SW 1271 (cell line): Measurements from ENCODE around the gene FTCD.

Source experiments
- DNase-seq, 2 experiments: peaks; one replicate each; lab custom pipeline; 2025; lab: John Stamatoyannopoulos, UW

The FTCD gene

GRCh38 chr21:46154155-46154954 is 1.0 kb downstream of the FTCD start:
- no peak for DNase-seq

- no peak for DNase-seq
These were observed 1.9 kb downstream of the FTCD start for GRCh38 chr21:46153247-46154154.

DNA sequence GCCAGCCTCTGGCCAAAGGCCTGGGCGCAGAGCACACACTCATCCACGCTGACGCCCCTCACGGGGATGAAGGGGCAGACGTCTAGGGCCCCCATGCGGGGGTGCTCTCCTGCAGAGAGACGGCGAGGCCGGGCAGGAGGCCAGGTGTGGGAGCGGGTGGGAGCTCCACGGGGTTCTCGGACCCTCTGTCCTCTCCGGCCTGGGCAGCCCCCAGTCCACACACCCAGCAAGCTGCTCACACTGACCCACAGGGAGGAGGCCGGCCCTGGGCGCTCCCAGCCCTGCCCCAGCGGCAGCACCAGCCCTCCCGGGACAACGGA is 2.5 kb downstream of the FTCD start:
- no peak for DNase-seq

GRCh38 chr21:46151989-46152926 is 3.1 kb downstream of the FTCD start:
- no peak for DNase-seq

- DNase-seq, result no peak
These were observed 4.0 kb downstream of the FTCD start for GRCh38 chr21:46151261-46151988.

- DNase-seq, result no peak
These were observed 4.8 kb downstream of the FTCD start for GRCh38 chr21:46150491-46151121.

DNA sequence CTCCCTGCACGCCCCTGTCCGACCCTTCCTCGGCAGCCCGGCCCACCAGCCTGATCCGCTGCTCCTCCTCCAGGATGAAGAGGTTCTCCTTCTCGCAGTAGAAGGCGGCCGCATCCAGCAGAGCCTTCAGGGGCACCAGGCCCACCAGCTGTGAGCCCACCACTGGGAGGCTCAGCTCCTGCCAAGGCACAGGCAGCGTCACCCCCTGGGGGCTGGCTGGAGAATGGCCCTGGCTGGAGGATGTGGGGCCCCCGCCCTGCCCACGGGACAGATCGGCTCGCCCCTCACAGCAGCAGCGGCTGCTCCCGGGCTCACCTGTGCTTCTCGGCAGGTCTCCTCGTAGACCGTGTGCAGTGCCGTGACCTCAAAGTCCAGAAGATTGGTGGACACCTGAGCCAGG is 5.3 kb downstream of the FTCD start:
- no peak for DNase-seq

DNA sequence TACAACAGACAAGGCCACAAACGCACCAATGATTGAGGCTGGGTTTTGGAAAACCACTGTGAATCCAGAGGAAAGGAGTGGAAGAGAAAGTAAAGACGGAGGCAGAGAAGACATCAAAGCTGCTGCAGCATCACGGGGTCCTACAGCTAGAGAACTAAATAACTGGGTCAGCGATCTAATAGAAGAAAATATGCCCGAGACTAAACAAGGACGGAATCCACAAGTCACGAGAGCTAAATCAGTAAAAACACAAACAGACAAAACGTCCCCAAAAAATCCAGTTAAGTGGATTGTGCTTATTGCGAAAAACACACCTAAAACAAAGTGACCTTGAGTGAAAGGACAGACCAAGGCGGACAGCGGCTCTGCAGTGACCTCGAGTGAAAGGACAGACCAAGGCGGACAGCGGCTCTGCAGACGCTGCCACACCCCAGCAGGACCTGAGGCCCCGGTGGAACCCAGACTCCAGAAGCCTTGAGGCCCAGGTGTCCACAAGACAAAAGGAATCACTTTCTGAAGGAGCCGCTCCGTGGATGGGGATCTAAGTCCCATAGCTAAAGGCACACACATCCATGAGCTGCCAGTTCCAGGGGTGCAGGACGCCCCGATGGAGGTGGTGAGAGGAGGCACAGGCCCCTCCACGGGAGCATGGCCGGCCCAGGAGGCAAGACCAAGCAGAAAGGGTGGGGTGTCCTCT is 6.0 kb downstream of the FTCD start:
- no peak for DNase-seq

DNA sequence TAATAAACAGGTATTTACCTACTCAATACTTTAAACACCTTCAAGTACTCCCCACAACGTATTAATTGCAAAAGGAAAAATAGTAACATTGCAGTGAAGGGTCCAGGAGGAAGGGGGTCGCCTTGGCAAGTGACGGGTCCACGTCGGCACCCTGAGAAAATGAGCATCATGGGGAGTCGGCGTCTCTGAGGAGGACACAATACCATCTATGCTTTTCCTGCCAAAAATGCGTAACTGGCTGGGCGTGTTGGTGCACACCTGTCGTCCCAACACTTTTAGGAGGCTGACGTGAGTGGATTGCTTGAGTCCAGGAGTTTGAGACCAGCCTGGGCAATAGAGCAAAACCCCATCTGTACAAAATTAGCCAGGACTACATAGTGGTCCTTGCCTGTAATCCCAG is 7.3 kb downstream of the FTCD start:
- no peak for DNase-seq

GRCh38 chr21:46147429-46147828 is 8.0 kb downstream of the FTCD start:
- DNase-seq, result peak in 1 of 2 experiments; percentile 6

DNA sequence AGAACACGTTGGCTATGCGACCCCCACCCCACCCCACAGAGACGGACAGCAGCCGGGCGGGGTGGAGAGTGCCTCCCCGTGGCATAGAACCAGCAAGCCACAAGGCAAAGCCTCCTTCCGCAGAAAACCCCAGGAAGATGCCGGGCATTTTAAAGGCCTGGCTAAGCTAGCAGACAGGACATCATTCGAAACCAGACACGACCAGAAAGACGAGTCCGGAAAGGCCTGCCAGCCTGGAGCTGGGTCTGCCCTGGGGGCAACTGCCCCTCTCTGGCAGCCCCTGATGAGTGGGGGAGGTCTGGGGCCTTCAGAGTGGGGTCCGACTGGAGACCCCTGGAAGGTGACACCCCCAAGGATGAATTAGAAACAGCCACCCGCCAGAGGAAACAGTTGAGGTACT is 8.5 kb downstream of the FTCD start:
- no peak for DNase-seq

DNA sequence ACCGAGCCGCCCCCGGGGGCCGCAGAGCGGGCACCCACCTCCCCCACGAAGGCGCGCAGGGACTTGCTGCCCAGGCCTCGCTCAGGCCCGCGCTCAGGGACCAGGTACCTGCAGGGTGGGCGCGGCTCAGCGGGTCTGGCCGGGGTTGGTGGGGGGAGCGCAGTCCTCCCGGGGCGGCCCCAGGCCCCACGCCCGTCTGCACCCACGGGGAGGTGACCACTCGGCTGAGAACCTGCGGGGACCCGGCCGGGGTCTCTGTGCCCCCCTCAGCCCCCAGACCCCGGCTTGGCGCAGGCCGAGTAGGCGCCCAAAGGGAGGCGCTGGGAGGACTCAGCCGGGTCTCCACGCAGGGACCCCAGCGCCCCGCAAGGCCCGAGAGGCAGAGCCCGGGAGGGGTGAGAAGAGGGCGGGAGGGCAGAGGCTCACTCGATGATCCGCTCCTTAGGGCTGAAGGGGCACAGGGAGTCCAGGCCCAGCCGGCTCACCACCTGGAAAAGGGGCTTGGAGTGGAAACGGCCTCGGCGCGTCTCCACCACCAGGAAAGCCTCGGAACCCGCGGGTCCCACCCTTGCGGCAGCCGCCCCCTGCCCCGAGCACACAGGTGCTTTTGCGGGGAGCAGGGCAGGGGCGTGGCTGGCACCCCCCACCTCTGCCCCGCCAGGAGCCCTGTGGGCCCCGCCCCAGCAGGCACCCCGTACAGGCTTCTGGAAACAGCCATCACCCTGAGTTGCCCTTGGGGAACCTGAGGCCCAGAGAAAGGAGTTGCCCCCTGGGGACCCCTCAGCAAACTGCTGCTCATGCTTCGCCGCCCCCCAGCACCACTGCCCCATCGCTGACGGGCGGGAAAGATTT is 9.3 kb downstream of the FTCD start:
- no peak for DNase-seq

- no peak for DNase-seq
These were observed 10.1 kb downstream of the FTCD start for GRCh38 chr21:46145159-46145839.

GRCh38 chr21:46144464-46145070 is 10.8 kb downstream of the FTCD start:
- no peak for DNase-seq

DNA sequence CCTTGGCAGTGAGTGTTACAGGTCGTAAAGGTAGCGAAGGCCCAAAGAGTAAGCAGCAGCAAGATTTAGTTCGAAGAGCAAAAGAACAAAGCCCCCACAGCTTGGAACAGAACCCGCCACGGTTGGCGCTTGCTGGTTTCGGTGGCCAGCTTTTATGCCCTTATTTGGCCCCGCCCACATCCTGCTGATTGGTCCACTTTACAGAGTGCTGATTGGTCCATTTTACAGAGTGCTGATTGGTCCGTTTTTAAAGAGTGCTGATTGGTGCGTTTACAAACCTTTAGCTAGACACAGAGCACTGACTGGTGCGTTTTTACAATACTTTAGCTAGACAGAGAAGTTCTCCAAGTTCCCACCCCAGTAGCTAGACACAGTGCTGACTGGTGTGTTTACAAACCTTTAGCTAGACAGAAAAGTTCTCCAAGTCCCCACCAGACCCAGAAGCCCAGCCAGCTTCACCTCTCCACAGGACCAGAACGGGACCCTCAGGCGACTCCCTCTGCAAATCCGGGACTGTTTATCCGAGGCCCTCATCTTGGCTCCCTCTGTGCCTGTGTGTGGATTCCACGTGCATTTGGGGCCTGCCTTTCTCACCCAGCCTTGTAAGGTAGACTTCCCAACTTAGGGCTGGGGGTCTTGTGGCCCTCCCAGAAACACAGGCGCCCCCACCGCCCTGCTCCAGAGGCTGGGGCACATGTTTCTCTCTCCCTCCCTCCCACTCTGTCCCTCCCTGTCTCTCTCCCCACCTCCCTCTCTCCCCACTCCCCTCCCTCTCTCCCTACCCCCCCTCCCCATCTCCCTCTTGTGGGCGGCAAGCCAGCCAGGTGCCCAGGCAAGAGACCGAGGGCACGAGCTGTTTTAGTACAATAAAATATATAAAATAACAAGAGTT is 12.6 kb downstream of the FTCD start:
- no peak for DNase-seq

DNA sequence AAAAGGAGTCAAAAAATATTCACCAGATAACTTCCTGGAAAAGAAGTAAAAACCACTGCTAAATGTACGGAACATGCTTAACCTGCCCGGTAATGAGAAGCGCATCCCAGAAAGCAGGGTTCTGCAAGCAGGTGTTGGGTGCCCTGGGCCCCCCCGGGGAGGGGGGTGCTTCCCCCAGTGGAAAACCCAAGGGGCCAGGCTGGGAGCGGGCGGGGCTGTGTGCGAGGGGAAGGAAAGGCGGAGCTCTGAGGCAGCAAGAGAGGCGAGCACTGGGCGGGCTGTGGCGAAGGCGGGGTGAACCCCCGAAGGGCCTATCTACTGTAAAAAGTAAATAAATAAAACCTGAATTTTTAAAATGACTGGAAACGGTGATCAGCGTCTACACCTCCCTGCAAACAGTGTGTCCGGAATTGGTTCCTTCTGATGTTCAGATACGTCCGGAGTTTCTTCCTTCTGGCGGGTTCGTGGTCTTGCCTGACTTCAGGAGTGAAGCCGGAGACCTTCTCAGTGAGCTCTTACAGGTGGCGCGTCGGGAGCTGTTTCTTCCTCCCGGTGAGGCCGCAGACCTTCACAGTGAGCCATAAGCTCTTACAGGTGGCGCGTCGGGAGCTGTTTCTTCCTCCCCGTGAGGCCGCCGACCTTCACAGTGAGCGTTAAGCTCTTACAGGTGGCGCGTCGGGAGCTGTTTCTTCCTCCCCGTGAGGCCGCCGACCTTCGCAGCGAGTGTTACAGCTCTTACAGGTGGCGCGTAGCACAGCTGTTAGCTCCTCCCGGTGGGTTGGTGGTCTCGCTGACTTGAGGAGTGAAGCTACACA is 13.4 kb downstream of the FTCD start:
- no peak for DNase-seq
